Measurements from ENCODE around the gene PDE4B. TPM values are rescaled to one million over a fixed set of nuclear protein-coding genes. Genes with fewer than 3 reads are reported as not detected.

PDE4B gene
- total RNA-seq, 1 donor from 2014 or later, result 7.6 TPM

GRCh38 chr1:66085600-66085999 lies 292.9 kb downstream of the PDE4B start:
- H2AFZ ChIP-seq (ENCODE audit: low read depth, low read length), result no peak overlapping the region

GRCh38 chr1:66088787-66089186 lies 296.1 kb downstream of the PDE4B start:
- Histone ChIP-seq H4K20me1 (ENCODE audit: insufficient read depth, low read length) (no peaks in the 10 kb centered on the region), H3K4me3 (ENCODE audit: insufficient read depth, low read depth, low read length) (no peak overlapping the region), H3K9me3 (ENCODE audit: insufficient read depth, low read depth, low read length) (no peaks in the 10 kb centered on the region), H2AFZ (ENCODE audit: low read depth, low read length) (no peak overlapping the region), H3K79me2 (ENCODE audit: insufficient read depth, low read length) (no peaks in the 10 kb centered on the region), H3K4me2 (ENCODE audit: low read length) (no peak overlapping the region), H3K27me3 (ENCODE audit: insufficient read depth, low read length) (no peaks in the 10 kb centered on the region), H3K9ac (ENCODE audit: low read length) (no peak overlapping the region), H3K4me1 (ENCODE audit: insufficient read depth, low read length) (no peaks in the 10 kb centered on the region), H3K36me3 (ENCODE audit: insufficient read depth, low read length) (no peaks in the 10 kb centered on the region), H3K27ac (ENCODE audit: low read depth, low read length) (no peak overlapping the region)
- FAIRE-seq (no peak), DNase-seq (ENCODE audit: low read depth) (no peak)
- H3K27me3 Mint-ChIP-seq (ENCODE audit: low read depth, unreplicated experiment), result no peaks in the 10 kb centered on the region
- no peak overlapping the region for H3K27ac Mint-ChIP-seq (ENCODE audit: unreplicated experiment)
- H3K4me3 Mint-ChIP-seq (ENCODE audit: unreplicated experiment), result no peak overlapping the region
- H3K4me1 Mint-ChIP-seq (ENCODE audit: low read depth, unreplicated experiment), result no peaks in the 10 kb centered on the region
- no peaks in the 10 kb centered on the region for H3K36me3 Mint-ChIP-seq (ENCODE audit: low read depth, unreplicated experiment)
- TF ChIP-seq CTCF (IDR thresholded peaks at IDR 0.05; ENCODE audit: insufficient read depth, low read depth, low read length) (no peak), EZH2 (IDR thresholded peaks at IDR 0.05; ENCODE audit: insufficient read depth, low read length) (no peak)
- H3K9me3 Mint-ChIP-seq (ENCODE audit: unreplicated experiment), result peaks cover 2% of the 10 kb centered on the region

More at GRCh38 chr1:66085600-66085999, 292.9 kb downstream of the PDE4B start:
- no peak overlapping the region for H3K9ac ChIP-seq (ENCODE audit: low read length)
- Mint-ChIP-seq H3K36me3 (ENCODE audit: low read depth, unreplicated experiment) (no peaks in the 10 kb centered on the region), H3K9me3 (ENCODE audit: unreplicated experiment) (peaks cover 2% of the 10 kb centered on the region), H3K4me3 (ENCODE audit: unreplicated experiment) (no peak overlapping the region), H3K27me3 (ENCODE audit: low read depth, unreplicated experiment) (no peaks in the 10 kb centered on the region), H3K4me1 (ENCODE audit: low read depth, unreplicated experiment) (peaks cover 2% of the 10 kb centered on the region), H3K27ac (ENCODE audit: unreplicated experiment) (no peak overlapping the region)
- DNase-seq (ENCODE audit: low read depth), result no peak
- H4K20me1 ChIP-seq (ENCODE audit: insufficient read depth, low read length), result no peaks in the 10 kb centered on the region
- no peaks in the 10 kb centered on the region for H3K9me3 ChIP-seq (ENCODE audit: insufficient read depth, low read depth, low read length)
- H3K4me3 ChIP-seq (ENCODE audit: insufficient read depth, low read depth, low read length), result no peak overlapping the region
- no peak overlapping the region for H3K27ac ChIP-seq (ENCODE audit: low read depth, low read length)
- H3K79me2 ChIP-seq (ENCODE audit: insufficient read depth, low read length), result no peaks in the 10 kb centered on the region
- no peaks in the 10 kb centered on the region for H3K4me1 ChIP-seq (ENCODE audit: insufficient read depth, low read length)
- H3K27me3 ChIP-seq (ENCODE audit: insufficient read depth, low read length), result no peaks in the 10 kb centered on the region
- no peak for TF ChIP-seq CTCF (IDR thresholded peaks at IDR 0.05; ENCODE audit: insufficient read depth, low read depth, low read length)
- no peak for TF ChIP-seq EZH2 (IDR thresholded peaks at IDR 0.05; ENCODE audit: insufficient read depth, low read length)
- no peak overlapping the region for H3K4me2 ChIP-seq (ENCODE audit: low read length)
- FAIRE-seq, result no peak
- H3K36me3 ChIP-seq (ENCODE audit: insufficient read depth, low read length), result no peaks in the 10 kb centered on the region

GRCh38 chr1:66090859-66091457 lies 298.3 kb downstream of the PDE4B start:
- no peaks in the 10 kb centered on the region for H3K4me1 Mint-ChIP-seq (ENCODE audit: low read depth, unreplicated experiment)
- H3K27ac Mint-ChIP-seq (ENCODE audit: unreplicated experiment), result no peak overlapping the region
- H3K4me3 ChIP-seq (ENCODE audit: insufficient read depth, low read depth, low read length), result no peak overlapping the region
- no peaks in the 10 kb centered on the region for H3K4me1 ChIP-seq (ENCODE audit: insufficient read depth, low read length)
- H4K20me1 ChIP-seq (ENCODE audit: insufficient read depth, low read length), result no peaks in the 10 kb centered on the region
- H3K36me3 ChIP-seq (ENCODE audit: insufficient read depth, low read length), result no peaks in the 10 kb centered on the region
- no peak overlapping the region for H3K9ac ChIP-seq (ENCODE audit: low read length)
- no peak overlapping the region for H2AFZ ChIP-seq (ENCODE audit: low read depth, low read length)
- peaks cover 2% of the 10 kb centered on the region for H3K9me3 Mint-ChIP-seq (ENCODE audit: unreplicated experiment)
- no peaks in the 10 kb centered on the region for H3K27me3 ChIP-seq (ENCODE audit: insufficient read depth, low read length)
- FAIRE-seq, result peak; percentile 9
- H3K36me3 Mint-ChIP-seq (ENCODE audit: low read depth, unreplicated experiment), result no peaks in the 10 kb centered on the region
- no peaks in the 10 kb centered on the region for H3K79me2 ChIP-seq (ENCODE audit: insufficient read depth, low read length)
- no peak overlapping the region for H3K27ac ChIP-seq (ENCODE audit: low read depth, low read length)
- H3K4me2 ChIP-seq (ENCODE audit: low read length), result no peak overlapping the region
- no peaks in the 10 kb centered on the region for H3K27me3 Mint-ChIP-seq (ENCODE audit: low read depth, unreplicated experiment)
- H3K4me3 Mint-ChIP-seq (ENCODE audit: unreplicated experiment), result no peak overlapping the region
- no peaks in the 10 kb centered on the region for H3K9me3 ChIP-seq (ENCODE audit: insufficient read depth, low read depth, low read length)
- peak; percentile 65 for DNase-seq (ENCODE audit: low read depth)
- TF ChIP-seq EZH2 (IDR thresholded peaks at IDR 0.05; ENCODE audit: insufficient read depth, low read length) (no peak), CTCF (IDR thresholded peaks at IDR 0.05; ENCODE audit: insufficient read depth, low read depth, low read length) (no peak)
